ENCODE measurements around the gene ARPP21. TPM values are rescaled to one million over a fixed set of nuclear protein-coding genes. Genes with fewer than 3 reads are reported as not detected.
"Not testable (repeated sequence)": the region's sequence is repeated elsewhere in the genome, so short reads cannot be mapped to it uniquely, and the experiment has no call there.

ARPP21 gene
- total and polyA plus RNA-seq, 8 donors, result 0.26 to 0.31 TPM; not detected in 6

DNA sequence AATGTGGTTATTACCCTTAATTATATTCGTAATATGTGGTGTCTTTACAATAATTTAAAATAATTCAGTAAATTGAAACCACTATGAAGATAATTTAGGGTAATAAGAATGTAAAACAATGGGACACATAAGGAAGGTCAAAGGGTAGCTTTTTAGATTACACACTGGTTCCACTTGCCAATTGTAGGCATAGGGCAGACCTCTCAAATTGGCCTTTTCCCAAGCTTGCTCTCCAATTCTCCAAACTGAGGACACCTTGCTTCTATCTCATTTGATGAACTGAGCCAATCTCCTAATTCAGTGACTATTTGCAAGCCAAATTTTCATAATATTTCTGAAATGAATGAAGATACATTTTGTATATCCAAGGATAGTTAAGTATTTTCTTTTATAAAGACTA lies 151.4 kb downstream of the ARPP21 start:
- WGBS, 2 donors, result 67 to 77% methylated on average over 1 of the region's 1 CpG
- H3K27me3 ChIP-seq, result no peaks in the 10 kb centered on the region
- no peak for DNase-seq
- H3K36me3 ChIP-seq, result no peaks in the 10 kb centered on the region
- H3K27ac ChIP-seq, result no peak overlapping the region
- ATAC-seq, result no peak
- no peak overlapping the region for H3K4me3 ChIP-seq
- no peaks in the 10 kb centered on the region for H3K9me3 ChIP-seq
- TF ChIP-seq, protein P1, sequence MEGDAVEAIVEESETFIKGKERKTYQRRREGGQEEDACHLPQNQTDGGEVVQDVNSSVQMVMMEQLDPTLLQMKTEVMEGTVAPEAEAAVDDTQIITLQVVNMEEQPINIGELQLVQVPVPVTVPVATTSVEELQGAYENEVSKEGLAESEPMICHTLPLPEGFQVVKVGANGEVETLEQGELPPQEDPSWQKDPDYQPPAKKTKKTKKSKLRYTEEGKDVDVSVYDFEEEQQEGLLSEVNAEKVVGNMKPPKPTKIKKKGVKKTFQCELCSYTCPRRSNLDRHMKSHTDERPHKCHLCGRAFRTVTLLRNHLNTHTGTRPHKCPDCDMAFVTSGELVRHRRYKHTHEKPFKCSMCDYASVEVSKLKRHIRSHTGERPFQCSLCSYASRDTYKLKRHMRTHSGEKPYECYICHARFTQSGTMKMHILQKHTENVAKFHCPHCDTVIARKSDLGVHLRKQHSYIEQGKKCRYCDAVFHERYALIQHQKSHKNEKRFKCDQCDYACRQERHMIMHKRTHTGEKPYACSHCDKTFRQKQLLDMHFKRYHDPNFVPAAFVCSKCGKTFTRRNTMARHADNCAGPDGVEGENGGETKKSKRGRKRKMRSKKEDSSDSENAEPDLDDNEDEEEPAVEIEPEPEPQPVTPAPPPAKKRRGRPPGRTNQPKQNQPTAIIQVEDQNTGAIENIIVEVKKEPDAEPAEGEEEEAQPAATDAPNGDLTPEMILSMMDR (IDR thresholded peaks at IDR 0.05), result no peak
- intact Hi-C loops (cut with DNase I), result no loop called here
- H3K4me1 ChIP-seq, result no peaks in the 10 kb centered on the region
- no peak for FAIRE-seq

DNA sequence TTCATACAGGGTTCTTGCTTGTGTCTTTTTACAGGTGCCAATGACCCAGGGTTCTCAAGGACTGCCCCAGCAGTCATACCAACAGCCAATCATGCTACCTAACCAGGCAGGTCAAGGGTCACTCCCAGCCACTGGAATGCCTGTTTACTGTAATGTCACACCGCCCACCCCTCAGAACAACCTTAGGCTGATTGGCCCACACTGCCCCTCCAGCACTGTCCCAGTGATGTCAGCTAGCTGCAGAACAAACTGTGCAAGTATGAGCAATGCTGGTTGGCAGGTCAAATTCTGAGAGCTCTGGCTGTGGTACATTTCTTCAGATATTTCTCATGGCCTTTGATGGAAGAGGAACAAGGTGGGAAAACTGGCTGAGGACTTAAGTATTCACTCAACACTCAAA lies 154.3 kb downstream of the ARPP21 start:
- intact Hi-C loops (cut with DNase I), result no loop called here
- Histone ChIP-seq H3K27me3 (no peaks in the 10 kb centered on the region), H3K36me3 (no peaks in the 10 kb centered on the region), H3K4me3 (no peak overlapping the region), H3K4me1 (no peaks in the 10 kb centered on the region), H3K27ac (no peak overlapping the region), H3K9me3 (no peaks in the 10 kb centered on the region)
- TF ChIP-seq, protein P1 (IDR thresholded peaks at IDR 0.05), result no peak
- 76 to 83% methylated on average over 1 of the region's 1 CpG for WGBS, 2 donors
- ATAC-seq, result no peak
- no peak for DNase-seq
- FAIRE-seq, result no peak

DNA sequence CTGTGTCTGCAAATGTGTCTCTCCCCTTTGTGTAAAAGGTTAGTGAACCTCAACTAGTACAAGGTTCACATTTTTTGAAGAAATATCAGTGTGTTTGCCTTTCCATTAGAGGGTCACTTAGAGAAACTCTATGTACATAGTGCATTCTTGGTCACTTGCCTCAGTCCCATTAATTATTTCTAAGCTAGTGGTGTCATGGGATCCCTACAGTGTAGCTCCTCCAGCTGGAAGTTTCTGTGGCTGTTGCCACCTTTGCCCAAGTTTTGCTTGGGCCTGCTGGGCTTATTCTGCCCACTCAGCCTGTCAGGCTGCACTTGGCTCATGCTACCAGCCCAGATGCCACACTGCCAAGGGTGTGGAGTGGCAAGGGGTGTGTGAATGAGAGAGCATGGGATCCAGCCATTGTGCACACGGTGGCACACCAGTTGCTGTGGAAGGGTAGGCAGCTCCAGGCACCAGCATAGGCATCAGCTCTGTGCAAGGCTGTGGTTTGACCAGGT lies 161.7 kb downstream of the ARPP21 start:
- intact Hi-C loops (cut with DNase I), result no loop called here
- FAIRE-seq (no peak), DNase-seq (peak in 1 of 6 donors; percentile 18), ATAC-seq (peak in 3 of 4 donors; percentile 35 to 73 (median 64))
- no peak overlapping the region for H3K4me3 ChIP-seq
- no peak overlapping the region for H3K27ac ChIP-seq
- no peaks in the 10 kb centered on the region for H3K27me3 ChIP-seq
- no peaks in the 10 kb centered on the region for H3K9me3 ChIP-seq
- H3K36me3 ChIP-seq, result no peaks in the 10 kb centered on the region
- TF ChIP-seq, protein P1 (IDR thresholded peaks at IDR 0.05), result no peak
- 36 to 48% methylated on average over 1 of the region's 1 CpG for WGBS, 2 donors
- no peaks in the 10 kb centered on the region for H3K4me1 ChIP-seq

DNA sequence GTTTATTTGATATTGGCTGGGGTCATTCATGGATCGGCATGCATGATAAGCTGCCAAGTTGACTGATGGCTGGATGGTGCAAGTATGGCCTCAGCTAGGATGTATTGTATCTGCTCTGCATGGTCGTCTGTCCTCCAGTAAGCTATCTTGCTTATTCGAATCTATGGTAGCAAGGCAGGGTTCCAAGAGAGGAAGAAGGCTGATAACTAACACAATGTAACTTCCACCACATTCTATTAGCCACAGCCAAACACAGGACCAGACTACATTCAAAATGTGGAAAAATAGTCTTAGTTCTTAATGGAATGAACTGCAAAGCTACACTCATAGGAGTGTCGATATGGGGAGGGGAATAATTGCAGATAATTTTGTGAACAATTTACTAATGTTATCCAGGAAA lies 175.2 kb downstream of the ARPP21 start:
- ATAC-seq (no peak), FAIRE-seq (no peak), DNase-seq (no peak)
- WGBS, 2 donors, result 50 to 69% methylated on average over 4 of the region's 4 CpGs
- Histone ChIP-seq H3K4me1 (no peaks in the 10 kb centered on the region), H3K36me3 (no peaks in the 10 kb centered on the region), H3K9me3 (no peaks in the 10 kb centered on the region), H3K27me3 (no peaks in the 10 kb centered on the region), H3K27ac (no peak overlapping the region), H3K4me3 (no peak overlapping the region)
- intact Hi-C loops (cut with DNase I), result no loop called here
- TF ChIP-seq, protein P1 (IDR thresholded peaks at IDR 0.05), result no peak

DNA sequence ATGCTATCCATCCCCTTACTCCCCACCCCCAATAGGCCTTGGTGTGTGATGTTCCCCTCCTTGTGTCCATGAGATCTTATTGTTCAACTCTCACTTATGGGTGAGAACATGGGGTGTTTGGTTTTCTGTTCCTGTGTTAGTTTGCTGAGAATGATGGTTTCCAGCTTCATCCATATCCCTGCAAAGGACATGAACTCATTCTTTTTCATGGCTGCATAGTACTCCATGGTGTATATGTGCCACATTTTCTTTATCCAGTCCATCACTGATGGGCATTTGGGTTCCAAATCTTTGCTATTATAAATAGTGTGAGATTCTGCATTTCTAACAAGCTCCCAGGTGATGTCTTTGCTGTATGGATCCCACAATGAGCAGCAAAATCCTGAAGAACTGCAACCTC lies 176.5 kb downstream of the ARPP21 start:
- H3K4me3 ChIP-seq; intact Hi-C loops (cut with DNase I); DNase-seq; H3K4me1 ChIP-seq; FAIRE-seq; H3K27ac ChIP-seq; H3K9me3 ChIP-seq; ATAC-seq; H3K36me3 ChIP-seq; H3K27me3 ChIP-seq: not testable (repeated sequence)
